GM18507 (cell line): ENCODE results near the gene CYBC1.

Source experiments
- DNase-seq: peaks from one replicate; pipeline ENCODE4 v3.0.0; 2011; ENCODE audit warnings: low read depth; ENCODE audit not compliant: insufficient read length; ENCODE audit errors: extremely low spot score
- FAIRE-seq: peaks from 2 replicates; lab custom pipeline; 2011; peaks lifted over from hg19 to GRCh38; lab: Jason Lieb, UNC

CYBC1 gene

GRCh38 chr17:82397449-82398335, 52.9 kb downstream of the CYBC1 start:
- no peak for FAIRE-seq

GRCh38 chr17:82396601-82397435, 53.7 kb downstream of the CYBC1 start:
- FAIRE-seq = no peak
- no peak for DNase-seq

More at GRCh38 chr17:82397449-82398335, 52.9 kb downstream of the CYBC1 start:
- no peak for DNase-seq

GRCh38 chr17:82394278-82394677, 56.3 kb downstream of the CYBC1 start:
- FAIRE-seq = no peak

GRCh38 chr17:82392941-82393340, 57.6 kb downstream of the CYBC1 start:
- DNase-seq (no peak), FAIRE-seq (no peak)

More at GRCh38 chr17:82394278-82394677, 56.3 kb downstream of the CYBC1 start:
- no peak for DNase-seq
